ENCODE results near the gene TTYH1. TPM values are rescaled to one million over a fixed set of nuclear protein-coding genes. Genes with fewer than 3 reads are reported as not detected.

The TTYH1 gene
- total and polyA plus RNA-seq, 2 of the 4 experiments (the other 2 are of a cell fraction), result not detected

DNA sequence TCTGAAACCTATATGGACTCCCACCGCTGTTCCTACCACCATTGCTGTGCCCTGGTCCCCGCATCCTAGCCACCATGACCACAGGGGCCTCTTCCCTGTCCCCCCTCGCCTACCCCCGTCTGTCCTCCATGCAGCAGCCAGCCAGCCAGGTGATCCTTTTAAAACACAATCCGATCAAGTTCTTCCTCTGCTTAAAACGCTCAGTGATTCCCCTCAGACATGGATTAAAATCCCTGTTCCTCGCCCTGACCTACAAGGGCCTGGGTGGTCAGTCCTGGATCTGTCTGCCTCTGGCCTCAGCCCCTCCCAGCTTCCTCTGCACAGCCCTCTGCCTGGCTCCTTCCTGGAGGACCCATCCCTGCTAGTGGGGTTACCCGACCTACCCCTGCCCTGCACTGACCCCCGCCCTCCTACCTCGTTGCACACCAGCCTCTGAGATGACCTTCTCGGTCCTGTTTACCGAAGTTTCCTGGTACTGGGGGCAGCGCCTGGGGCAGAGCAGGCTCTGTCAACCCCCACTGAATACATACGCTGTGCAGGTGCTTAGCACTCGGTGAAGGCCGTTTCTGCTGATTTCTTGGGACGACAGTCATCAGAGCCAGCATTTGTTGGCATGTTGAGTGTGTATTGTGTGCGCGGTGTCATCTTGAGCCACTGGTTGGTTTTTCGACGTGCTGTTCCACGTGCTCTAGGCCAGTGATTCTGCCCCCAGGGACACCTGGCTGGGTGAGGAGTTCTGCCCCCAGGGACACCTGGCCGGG lies 19.0 kb downstream of the TTYH1 start:
- TF ChIP-seq SMC3 (IDR thresholded peaks at IDR 0.05; ENCODE audit: low read depth, low read length), result no peak
- TF ChIP-seq CHD1 (IDR thresholded peaks at IDR 0.05; ENCODE audit: low read depth, low read length), result no peak
- TF ChIP-seq RCOR1 (IDR thresholded peaks at IDR 0.05; ENCODE audit: insufficient replicate concordance, low read length), result no peak
- TF ChIP-seq FOS (IDR thresholded peaks at IDR 0.05; ENCODE audit: low read depth, low read length), result no peak
- POLR2A ChIA-PET (ENCODE audit: unreplicated experiment), result no interaction called here
- H2AK9ac ChIP-seq (replicated peaks; ENCODE audit: low read depth, low read length, poor library complexity), result no peak overlapping the region
- H3K79me1 ChIP-seq (ENCODE audit: low read depth in 1 of 2, low read length in 2 of 2), result peaks cover 9 to 13% of the 10 kb centered on the region in 2 experiments; a peak in 3 of 4 replicates
- 92% methylated on average over 6 of the region's 23 CpGs; no CpG with 5 or more reads in 1 of the 2 experiments for whole genome bisulfite sequencing, 2 experiments (ENCODE audit: extremely low coverage in 2 of 2, insufficient read length in 1 of 2)
- H4K8ac ChIP-seq (ENCODE audit: low read depth in 2 of 2, low read length in 2 of 2), result no peak overlapping the region
- no peak overlapping the region for H3K4me2 ChIP-seq (ENCODE audit: low read depth, low read length)
- in situ Hi-C loops (cut with MboI; ENCODE audit: low sequenced_read_pairs), result no loop called here
- H3K27me3 ChIP-seq (ENCODE audit: control insufficient read depth, insufficient read depth, low read length), result peaks cover 7% of the 10 kb centered on the region; the same call in 1 of the 2 replicates
- H3K14ac ChIP-seq (replicated peaks; ENCODE audit: low read depth, low read length), result no peak overlapping the region
- H3K9me3 ChIP-seq (ENCODE audit: control insufficient read depth, insufficient read depth, low read length), result no peaks in the 10 kb centered on the region
- BruUV-seq (replicated peaks), result no TSS peak
- ATAC-seq (ENCODE audit: low read depth) (no peak), DNase-seq (no peak)
- no peak overlapping the region for H3K18ac ChIP-seq (ENCODE audit: low read depth, low read length)
- intact Hi-C loops (cut with micrococcal nuclease), result no loop called here
- H3K56ac ChIP-seq (ENCODE audit: extremely low read depth, insufficient read depth, low read length), result no peak overlapping the region
- no peak overlapping the region for H3K27ac ChIP-seq (ENCODE audit: insufficient read depth, low read length)
- H3K23ac ChIP-seq (ENCODE audit: low read depth, low read length), result no peak overlapping the region
- no peak overlapping the region for H3K4me3 ChIP-seq (ENCODE audit: insufficient read depth, low read depth, low read length)
- H2BK15ac ChIP-seq (ENCODE audit: low read depth, low read length), result no peak overlapping the region
- H3K9me1 ChIP-seq (ENCODE audit: insufficient read depth, low read length), result peaks cover 6% of the 10 kb centered on the region; the same call in 1 of the 2 replicates
- H4K20me1 ChIP-seq (ENCODE audit: insufficient read depth, low read length), result peaks cover 13% of the 10 kb centered on the region
- no peak overlapping the region for H4K91ac ChIP-seq (ENCODE audit: insufficient read depth, low read depth, low read length)
- no peak overlapping the region for H2BK20ac ChIP-seq (ENCODE audit: low read depth, low read length)
- H3K4ac ChIP-seq (ENCODE audit: low read depth, low read length), result no peak overlapping the region
- H3K4me1 ChIP-seq (ENCODE audit: control insufficient read depth, insufficient read depth, low read length), result 0 out of 2 replicates have a peak, but pooled peaks cover 2% of the 10 kb centered on the region
- no peak overlapping the region for H2BK5ac ChIP-seq (ENCODE audit: low read depth, low read length, poor library complexity, severe bottlenecking)
- CTCF ChIA-PET, result no interaction called here
- H2AK5ac ChIP-seq (ENCODE audit: low read depth, low read length), result no peak overlapping the region
- H4K5ac ChIP-seq (ENCODE audit: low read depth, low read length), result no peak overlapping the region
- H3K36me3 ChIP-seq (ENCODE audit: control insufficient read depth, insufficient read depth, low read length), result peaks cover 4% of the 10 kb centered on the region; the same call in 1 of the 2 replicates
- H2BK120ac ChIP-seq (ENCODE audit: low read depth, low read length), result no peak overlapping the region
- H3K9ac ChIP-seq (ENCODE audit: low read depth, low read length), result no peak overlapping the region
- dilution Hi-C loops (cut with HindIII; ENCODE audit: low sequenced_read_pairs, unreplicated experiment), result no loop called here
- H2AFZ ChIP-seq (replicated peaks; ENCODE audit: low read length, poor library complexity), result no peak overlapping the region

All from IMR-90 (cell line).